ENCODE data around the gene OTOP2. TPM values are rescaled to one million over a fixed set of nuclear protein-coding genes. Genes with fewer than 3 reads are reported as not detected.

OTOP2 gene
- total RNA-seq, 1 donor from 2014 or later: not detected

DNA sequence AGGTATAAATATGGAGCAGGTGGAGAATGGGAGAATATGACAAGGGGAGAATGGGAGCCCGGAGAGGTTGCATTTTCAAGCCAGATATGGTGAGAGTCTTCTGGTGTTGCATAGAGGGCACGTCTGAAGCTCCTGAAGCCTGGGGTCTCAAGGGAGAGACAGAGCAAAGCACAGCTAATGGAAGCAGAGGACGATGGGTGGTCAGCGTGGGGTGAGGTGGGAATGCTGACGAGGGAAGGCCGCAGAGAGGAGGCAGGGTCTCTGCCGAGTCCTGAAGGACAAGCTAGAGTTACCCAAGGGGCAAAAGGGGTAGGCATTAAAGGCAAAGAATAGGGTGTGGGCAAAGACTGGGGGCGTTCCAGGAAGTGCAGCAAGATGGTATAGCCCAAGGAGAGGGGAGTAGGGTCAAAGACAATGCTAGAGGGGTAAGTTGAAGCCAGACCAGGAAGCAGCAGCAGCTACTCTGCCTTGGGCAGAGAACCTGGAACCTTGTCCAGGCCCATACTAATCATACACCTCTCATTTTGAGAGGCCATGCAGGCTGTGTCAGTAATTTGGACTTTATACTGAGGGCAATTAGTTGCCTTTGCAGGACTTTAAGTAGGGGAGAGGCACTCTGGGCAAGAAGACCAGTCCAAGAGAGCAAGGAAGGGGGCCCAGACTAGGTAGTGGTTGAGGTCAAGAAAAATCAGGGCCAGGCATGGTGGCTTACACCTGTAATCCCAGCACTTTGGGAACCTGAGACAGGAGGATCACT lies 14.3 kb downstream of the OTOP2 start:
- DNase-seq (ENCODE audit: low read depth): no peak
- peaks cover 72% of the 10 kb centered on the region for H3K27me3 ChIP-seq (ENCODE audit: control insufficient read depth, insufficient read depth, low read length)
- no peaks in the 10 kb centered on the region for H3K36me3 ChIP-seq (ENCODE audit: control insufficient read depth, insufficient read depth, low read length)
- no peak overlapping the region for H3K4me3 ChIP-seq (ENCODE audit: low read depth, low read length)
- TF ChIP-seq, protein P1, sequence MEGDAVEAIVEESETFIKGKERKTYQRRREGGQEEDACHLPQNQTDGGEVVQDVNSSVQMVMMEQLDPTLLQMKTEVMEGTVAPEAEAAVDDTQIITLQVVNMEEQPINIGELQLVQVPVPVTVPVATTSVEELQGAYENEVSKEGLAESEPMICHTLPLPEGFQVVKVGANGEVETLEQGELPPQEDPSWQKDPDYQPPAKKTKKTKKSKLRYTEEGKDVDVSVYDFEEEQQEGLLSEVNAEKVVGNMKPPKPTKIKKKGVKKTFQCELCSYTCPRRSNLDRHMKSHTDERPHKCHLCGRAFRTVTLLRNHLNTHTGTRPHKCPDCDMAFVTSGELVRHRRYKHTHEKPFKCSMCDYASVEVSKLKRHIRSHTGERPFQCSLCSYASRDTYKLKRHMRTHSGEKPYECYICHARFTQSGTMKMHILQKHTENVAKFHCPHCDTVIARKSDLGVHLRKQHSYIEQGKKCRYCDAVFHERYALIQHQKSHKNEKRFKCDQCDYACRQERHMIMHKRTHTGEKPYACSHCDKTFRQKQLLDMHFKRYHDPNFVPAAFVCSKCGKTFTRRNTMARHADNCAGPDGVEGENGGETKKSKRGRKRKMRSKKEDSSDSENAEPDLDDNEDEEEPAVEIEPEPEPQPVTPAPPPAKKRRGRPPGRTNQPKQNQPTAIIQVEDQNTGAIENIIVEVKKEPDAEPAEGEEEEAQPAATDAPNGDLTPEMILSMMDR (IDR thresholded peaks at IDR 0.05; ENCODE audit: insufficient read depth, low read length, poor library complexity, severe bottlenecking): no peak

DNA sequence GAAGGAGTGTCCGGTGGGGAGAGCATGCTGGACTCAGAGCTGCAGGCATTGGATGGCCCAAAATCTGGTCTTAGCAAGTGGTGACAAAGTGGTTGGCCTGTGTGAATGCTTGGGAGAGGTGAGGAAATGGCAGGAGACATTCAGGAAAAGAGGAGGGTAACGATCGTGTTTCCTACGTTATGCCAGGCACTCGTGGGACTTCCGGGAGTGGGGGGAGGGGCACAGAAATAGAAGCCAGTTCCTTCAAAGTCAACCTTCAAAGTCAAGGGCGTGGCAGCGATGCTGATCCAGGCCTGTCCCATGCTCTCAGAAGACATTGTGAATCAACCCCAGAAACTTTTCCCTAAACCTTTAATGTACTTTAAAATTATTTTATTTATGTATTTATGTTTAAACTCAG lies 15.5 kb downstream of the OTOP2 start:
- Histone ChIP-seq H3K4me3 (ENCODE audit: low read depth, low read length) (no peak overlapping the region), H3K27me3 (ENCODE audit: control insufficient read depth, insufficient read depth, low read length) (peaks cover 68% of the 10 kb centered on the region), H3K36me3 (ENCODE audit: control insufficient read depth, insufficient read depth, low read length) (no peaks in the 10 kb centered on the region)
- TF ChIP-seq, protein P1 (IDR thresholded peaks at IDR 0.05; ENCODE audit: insufficient read depth, low read length, poor library complexity, severe bottlenecking): no peak
- DNase-seq (ENCODE audit: low read depth): no peak

DNA sequence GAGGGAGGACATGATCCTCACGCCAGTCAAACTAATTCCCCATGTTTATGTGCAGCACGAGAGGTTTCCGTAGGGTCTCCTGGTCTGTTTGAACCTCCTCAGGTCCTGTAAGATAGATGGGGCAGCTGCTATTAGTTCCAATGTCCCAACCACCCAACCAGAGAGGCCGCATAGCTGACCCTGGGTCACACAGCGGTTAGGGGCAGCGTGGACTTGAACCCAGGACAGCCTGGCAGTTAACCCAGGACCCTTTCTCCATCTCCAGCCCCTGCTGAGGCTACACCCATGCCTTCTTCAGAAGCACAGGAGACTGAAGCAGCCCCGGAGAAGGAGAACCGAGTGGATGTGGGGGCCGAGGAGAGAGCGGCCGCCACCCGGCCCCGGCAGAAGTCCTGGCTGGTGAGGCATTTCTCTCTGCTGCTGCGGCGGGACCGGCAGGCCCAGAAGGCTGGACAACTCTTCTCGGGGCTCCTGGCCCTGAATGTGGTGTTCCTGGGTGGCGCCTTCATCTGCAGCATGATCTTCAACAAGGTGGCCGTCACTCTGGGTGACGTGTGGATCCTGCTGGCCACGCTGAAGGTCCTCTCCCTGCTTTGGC lies 17.2 kb downstream of the OTOP2 start:
- DNase-seq (ENCODE audit: low read depth): no peak
- TF ChIP-seq, protein P1 (IDR thresholded peaks at IDR 0.05; ENCODE audit: insufficient read depth, low read length, poor library complexity, severe bottlenecking): no peak
- Histone ChIP-seq H3K36me3 (ENCODE audit: control insufficient read depth, insufficient read depth, low read length) (no peaks in the 10 kb centered on the region), H3K27me3 (ENCODE audit: control insufficient read depth, insufficient read depth, low read length) (peaks cover 54% of the 10 kb centered on the region), H3K4me3 (ENCODE audit: low read depth, low read length) (no peak overlapping the region)

DNA sequence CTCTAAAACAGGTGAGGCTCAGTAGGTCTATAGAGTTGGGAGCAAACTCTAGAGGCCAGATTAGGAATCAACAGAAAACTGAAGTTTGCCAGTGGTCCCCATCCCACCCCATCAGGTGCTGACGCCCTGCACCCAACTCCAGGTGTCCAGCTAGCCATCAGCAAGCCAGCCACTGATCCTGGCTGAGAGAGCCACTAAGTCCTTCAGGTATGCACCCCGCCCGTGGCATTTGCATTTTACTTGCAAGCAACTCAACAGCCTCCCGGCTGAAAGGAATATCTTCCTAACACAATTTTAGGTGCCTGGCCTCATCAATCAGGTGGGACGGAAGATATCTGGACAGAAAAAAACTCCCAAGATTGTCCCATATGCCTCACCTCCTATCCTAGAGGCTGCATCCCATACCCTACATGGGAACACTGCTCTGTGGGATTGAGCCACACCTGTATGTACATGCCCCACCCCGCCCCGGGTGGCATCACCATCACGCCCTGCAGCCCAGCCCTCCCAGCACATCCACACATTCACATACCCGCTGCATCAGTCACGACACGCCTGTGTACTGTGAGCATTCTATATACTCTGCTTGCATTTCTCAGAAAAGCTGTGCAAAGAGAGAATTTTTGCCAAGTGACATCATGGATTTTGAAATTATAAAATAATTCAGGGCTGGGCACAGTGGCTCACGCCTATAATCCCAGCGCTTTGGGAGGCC lies 19.9 kb downstream of the OTOP2 start:
- Histone ChIP-seq H3K4me3 (ENCODE audit: low read depth, low read length) (no peak overlapping the region), H3K27me3 (ENCODE audit: control insufficient read depth, insufficient read depth, low read length) (peaks cover 39% of the 10 kb centered on the region), H3K36me3 (ENCODE audit: control insufficient read depth, insufficient read depth, low read length) (no peaks in the 10 kb centered on the region)
- no peak for DNase-seq (ENCODE audit: low read depth)
- TF ChIP-seq, protein P1 (IDR thresholded peaks at IDR 0.05; ENCODE audit: insufficient read depth, low read length, poor library complexity, severe bottlenecking): no peak

DNA sequence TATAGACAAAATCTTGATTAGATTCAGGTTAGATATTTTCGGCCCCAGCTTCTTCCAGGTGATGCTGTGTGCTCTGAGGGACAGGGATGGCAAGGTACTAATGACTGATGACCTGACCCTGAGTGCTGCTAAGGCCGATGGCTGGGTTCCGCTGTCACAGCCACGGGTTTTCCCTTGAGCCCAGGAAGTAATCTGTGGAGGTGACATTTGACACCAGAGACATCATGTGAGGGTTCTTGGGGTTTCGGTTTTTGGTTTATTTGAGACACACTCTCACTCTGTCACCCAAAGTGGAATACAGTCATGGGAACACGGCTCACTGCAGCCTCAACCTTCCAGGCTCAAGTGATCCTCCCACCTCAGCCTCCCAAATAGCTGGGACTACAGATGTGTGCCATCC lies 21.5 kb downstream of the OTOP2 start:
- TF ChIP-seq, protein P1 (IDR thresholded peaks at IDR 0.05; ENCODE audit: insufficient read depth, low read length, poor library complexity, severe bottlenecking): no peak
- Histone ChIP-seq H3K4me3 (ENCODE audit: low read depth, low read length) (no peak overlapping the region), H3K36me3 (ENCODE audit: control insufficient read depth, insufficient read depth, low read length) (no peaks in the 10 kb centered on the region), H3K27me3 (ENCODE audit: control insufficient read depth, insufficient read depth, low read length) (peaks cover 42% of the 10 kb centered on the region)
- no peak for DNase-seq (ENCODE audit: low read depth)
